Suprapubic skin (tissue), 4 donors: ENCODE data around the gene TUBGCP6. TPM values are rescaled to one million over a fixed set of nuclear protein-coding genes. Genes with fewer than 3 reads are reported as not detected.
"Not testable (repeated sequence)": the region's sequence is repeated elsewhere in the genome, so short reads cannot be mapped to it uniquely, and the experiment has no call there.

Source experiments
- DNase-seq, 2 donors: peaks; one replicate each; pipeline ENCODE4 v3.0.0-alpha.2; 2019; ENCODE audit warnings: low spot score in 2 of 2
- H3K27ac ChIP-seq: fragments of 200-600 bp; sonication (generic); one replicate; pipeline ENCODE4 v1.5.1; 2019
- H3K27me3 ChIP-seq: fragments of 200-600 bp; sonication (generic); one replicate; pipeline ENCODE4 v1.5.1; 2019
- H3K36me3 ChIP-seq: fragments of 200-600 bp; sonication (generic); one replicate; pipeline ENCODE4 v1.5.1; 2019
- H3K4me1 ChIP-seq: fragments of 200-600 bp; sonication (generic); one replicate; pipeline ENCODE4 v1.5.1; 2019
- H3K4me3 ChIP-seq: fragments of 200-600 bp; sonication (generic); one replicate; pipeline ENCODE4 v1.5.1; 2019; ENCODE audit warnings: mild to moderate bottlenecking
- H3K9me3 ChIP-seq: fragments of 200-600 bp; sonication (generic); one replicate; pipeline ENCODE4 v1.5.1; 2019
- EP300 ChIP-seq: sonication (generic); formaldehyde crosslinking; IDR thresholded peaks from one replicate; pipeline ENCODE4 v1.6.1; 2017; ENCODE audit warnings: antibody characterized with exemption
- POLR2A ChIP-seq, 2 donors: fragments of 450-650 bp; IDR thresholded peaks; one replicate each; pipeline ENCODE4 v1.6.1; 2017; ENCODE audit warnings: antibody characterized with exemption in 2 of 2, mild to moderate bottlenecking in 2 of 2, moderate library complexity in 2 of 2
- POLR2AphosphoS5 ChIP-seq, 3 donors: sonication (generic); formaldehyde crosslinking; IDR thresholded peaks; one replicate each; pipeline ENCODE4 v1.6.1; 2017; ENCODE audit warnings: antibody characterized with exemption in 3 of 3
- WGBS: methylation state at CpG from one replicate; pipeline ENCODE4 v1.1.5; 2018; 5-methylcytosine and 5-hydroxymethylcytosine counted together
- total RNA-seq, 4 donors: library from RNA; depleted of rRNA; stranded (reverse); fragments of >200 nt; gene quantifications; one replicate each; pipeline ENCODE4 v1.1.0, GENCODE V29; 2016
- TF ChIP-seq, protein P1 (sequence below), 2 donors: fragments of 200-600 bp in 1 of 2; fragments of 450-650 bp in 1 of 2; sonication (generic) in 1 of 2; IDR thresholded peaks; one replicate each; pipeline ENCODE4 v1.5.1; 2016 to 2019; ENCODE audit warnings: antibody characterized with exemption in 2 of 2, mild to moderate bottlenecking in 1 of 2, moderate library complexity in 1 of 2

Gene TUBGCP6
- total RNA-seq, 4 donors from 2014 or later: 43.0 to 113 (median 69.7) TPM

DNA sequence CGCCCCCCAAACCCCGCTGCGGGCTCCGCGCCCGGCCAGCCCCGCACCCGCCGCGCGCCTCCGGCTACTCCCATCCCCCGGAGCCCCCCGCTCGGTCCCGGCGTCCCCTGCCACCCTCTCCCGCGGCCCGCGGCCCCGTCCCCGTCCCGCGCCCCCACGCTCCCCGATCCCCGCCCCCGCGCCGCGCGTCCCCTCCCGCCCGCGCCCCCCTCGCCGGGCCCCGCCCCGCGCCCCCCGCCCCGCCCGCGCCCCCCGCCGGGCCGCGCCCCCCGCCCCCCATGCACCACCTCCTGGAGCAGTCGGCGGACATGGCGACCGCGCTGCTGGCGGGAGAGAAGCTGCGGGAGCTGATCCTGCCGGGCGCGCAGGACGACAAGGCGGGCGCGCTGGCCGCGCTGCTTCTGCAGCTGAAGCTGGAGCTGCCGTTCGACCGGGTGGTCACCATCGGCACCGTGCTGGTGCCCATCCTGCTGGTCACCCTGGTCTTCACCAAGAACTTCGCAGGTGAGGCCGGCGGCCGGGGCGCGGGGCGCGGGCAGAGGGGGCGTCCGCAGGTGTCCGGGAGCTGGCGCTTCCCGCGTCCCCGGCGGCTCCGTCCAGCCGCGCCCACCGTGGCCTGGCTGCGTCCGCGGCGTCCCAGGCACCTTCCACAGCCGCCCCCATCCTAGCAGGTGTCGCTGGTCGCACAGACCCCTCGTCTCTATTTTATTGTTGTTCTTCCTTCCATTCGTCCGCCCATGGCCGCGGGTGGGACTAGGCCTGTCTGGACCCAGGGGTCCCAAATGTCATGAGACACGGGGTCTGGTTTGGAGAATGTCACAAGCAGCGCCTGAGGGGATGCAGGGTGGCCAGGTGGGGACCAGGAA, 74.1 kb downstream of the TUBGCP6 start, which contains the start of gene PANX2:
PANX2 (plus strand) TSS at position 279 of the 866 bp plus-strand sequence; CDS start at position 279, 0 bp downstream.
- TF ChIP-seq EP300: no peak
- H3K36me3 ChIP-seq: no peaks in the 10 kb centered on the region
- no peak for DNase-seq
- 34% methylated on average over 26 of the region's 105 CpGs for WGBS
- peaks cover 18% of the 10 kb centered on the region for H3K4me1 ChIP-seq
- H3K27me3 ChIP-seq: peaks cover 38% of the 10 kb centered on the region
- peak within 1 kb of the TSS; percentile 72 for H3K4me3 ChIP-seq
- no peak within 1 kb of the TSS for H3K27ac ChIP-seq
- no peaks in the 10 kb centered on the region for H3K9me3 ChIP-seq

DNA sequence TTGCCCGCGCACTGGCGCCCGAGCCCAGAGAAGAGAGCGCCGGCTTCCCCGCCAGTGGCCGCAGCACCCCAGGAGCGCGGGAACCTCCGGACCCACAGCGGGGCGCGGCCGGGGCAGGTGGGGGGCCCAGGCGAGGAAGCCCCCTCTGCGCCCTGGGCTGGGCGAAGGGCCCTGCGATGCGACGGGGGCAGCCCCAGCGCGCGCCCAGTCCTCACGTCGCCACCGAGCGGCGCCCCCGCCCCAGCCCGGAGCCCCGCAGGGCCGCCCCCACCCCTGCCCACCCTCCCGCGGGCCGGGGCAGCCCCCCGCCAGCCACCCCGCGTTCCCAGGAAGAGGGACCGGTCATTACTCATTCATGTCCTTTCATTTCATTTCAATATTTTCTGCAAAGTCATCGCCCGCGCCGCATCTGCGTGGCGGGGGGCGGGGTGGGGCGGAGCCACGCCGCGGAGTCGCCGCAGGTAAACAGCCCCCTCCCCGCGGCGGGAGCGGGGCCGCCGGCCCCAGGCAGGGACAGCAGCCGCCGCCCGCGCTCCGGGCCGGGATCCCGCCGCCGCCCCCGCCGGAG, 75.0 kb downstream of the TUBGCP6 start:
- Histone ChIP-seq H3K36me3 (no peaks in the 10 kb centered on the region), H3K9me3 (no peaks in the 10 kb centered on the region), H3K4me3 (peak overlapping the region; percentile 72), H3K27ac (no peak overlapping the region), H3K4me1 (peaks cover 18% of the 10 kb centered on the region), H3K27me3 (peaks cover 37% of the 10 kb centered on the region)
- WGBS: 0% methylated on average over 17 of the region's 70 CpGs
- TF ChIP-seq, protein P1, sequence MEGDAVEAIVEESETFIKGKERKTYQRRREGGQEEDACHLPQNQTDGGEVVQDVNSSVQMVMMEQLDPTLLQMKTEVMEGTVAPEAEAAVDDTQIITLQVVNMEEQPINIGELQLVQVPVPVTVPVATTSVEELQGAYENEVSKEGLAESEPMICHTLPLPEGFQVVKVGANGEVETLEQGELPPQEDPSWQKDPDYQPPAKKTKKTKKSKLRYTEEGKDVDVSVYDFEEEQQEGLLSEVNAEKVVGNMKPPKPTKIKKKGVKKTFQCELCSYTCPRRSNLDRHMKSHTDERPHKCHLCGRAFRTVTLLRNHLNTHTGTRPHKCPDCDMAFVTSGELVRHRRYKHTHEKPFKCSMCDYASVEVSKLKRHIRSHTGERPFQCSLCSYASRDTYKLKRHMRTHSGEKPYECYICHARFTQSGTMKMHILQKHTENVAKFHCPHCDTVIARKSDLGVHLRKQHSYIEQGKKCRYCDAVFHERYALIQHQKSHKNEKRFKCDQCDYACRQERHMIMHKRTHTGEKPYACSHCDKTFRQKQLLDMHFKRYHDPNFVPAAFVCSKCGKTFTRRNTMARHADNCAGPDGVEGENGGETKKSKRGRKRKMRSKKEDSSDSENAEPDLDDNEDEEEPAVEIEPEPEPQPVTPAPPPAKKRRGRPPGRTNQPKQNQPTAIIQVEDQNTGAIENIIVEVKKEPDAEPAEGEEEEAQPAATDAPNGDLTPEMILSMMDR (IDR thresholded peaks at IDR 0.05): no peak
- TF ChIP-seq POLR2A (IDR thresholded peaks at IDR 0.05) (no peak), POLR2AphosphoS5 (IDR thresholded peaks at IDR 0.05) (no peak), EP300 (no peak)
- no peak for DNase-seq

DNA sequence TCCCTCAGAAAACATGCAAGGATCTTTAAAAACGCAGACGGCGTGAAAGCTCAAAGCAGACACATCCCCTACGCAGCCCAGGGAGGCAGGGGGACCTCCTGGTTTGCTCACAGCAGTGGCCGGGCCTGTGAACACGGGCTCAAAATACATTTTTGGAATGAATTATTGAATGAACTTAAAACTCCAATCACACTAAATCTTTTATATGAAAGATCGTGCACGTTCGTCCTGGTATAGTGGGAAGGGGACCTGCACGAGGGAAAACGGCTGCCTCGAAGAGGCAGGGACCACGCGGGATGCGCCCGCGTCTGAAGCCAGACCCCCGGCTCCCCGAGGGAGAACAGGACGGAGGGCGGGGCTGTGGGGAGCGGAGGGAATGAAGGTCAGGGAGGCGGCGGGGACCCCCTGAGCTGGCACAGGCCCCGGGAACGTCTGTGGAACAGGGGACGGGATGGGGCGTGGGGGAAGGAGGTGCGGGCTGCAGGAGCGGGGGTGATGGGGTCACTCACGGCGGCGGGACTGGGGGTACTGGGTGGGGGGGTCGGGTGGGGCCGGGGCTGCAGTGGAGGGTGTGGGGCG, 75.6 kb downstream of the TUBGCP6 start:
- Histone ChIP-seq H3K9me3 (no peaks in the 10 kb centered on the region), H3K4me3 (peak overlapping the region; percentile 72), H3K4me1 (peaks cover 18% of the 10 kb centered on the region), H3K36me3 (no peaks in the 10 kb centered on the region), H3K27me3 (peaks cover 32% of the 10 kb centered on the region), H3K27ac (no peak overlapping the region)
- DNase-seq: peak in 1 of 2 donors; percentile 55
- 23% methylated on average over 29 of the region's 36 CpGs for WGBS
- no peak for TF ChIP-seq POLR2A (IDR thresholded peaks at IDR 0.05)

DNA sequence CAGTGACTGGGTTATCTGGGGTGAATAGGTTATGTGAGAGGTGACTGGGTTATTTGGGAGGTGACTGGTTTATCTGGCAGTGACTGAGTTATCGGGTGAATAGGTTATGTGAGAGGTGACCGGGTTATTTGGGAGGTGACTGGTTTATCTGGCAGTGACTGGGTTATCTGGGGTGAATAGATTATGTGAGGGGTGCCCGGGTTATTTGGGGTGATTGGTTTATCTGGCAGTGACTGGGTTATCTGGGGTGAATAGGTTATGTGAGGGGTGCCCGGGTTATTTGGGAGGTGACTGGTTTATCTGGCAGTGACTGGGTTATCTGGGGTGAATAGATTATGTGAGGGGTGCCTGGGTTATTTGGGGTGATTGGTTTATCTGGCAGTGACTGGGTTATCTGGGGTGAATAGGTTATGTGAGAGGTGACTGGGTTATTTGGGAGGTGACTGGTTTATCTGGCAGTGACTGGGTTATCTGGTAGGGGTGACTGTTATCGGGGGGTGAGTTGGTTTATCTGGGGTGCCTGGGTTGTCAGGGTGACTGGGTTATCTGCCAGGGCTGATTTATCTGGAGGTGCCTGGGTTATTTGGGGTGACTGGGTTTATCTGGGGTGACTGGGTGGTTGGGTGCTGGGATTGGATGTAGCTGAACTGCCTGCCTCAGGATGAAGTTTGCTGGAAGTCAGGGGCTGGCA, 76.2 kb downstream of the TUBGCP6 start:
- not testable (repeated sequence) for H3K9me3 ChIP-seq, H3K4me3 ChIP-seq, H3K27ac ChIP-seq, DNase-seq, H3K36me3 ChIP-seq
- Histone ChIP-seq H3K4me1 (peaks cover 18% of the 10 kb centered on the region), H3K27me3 (peaks cover 28% of the 10 kb centered on the region)
- 75% methylated on average over 5 of the region's 5 CpGs for WGBS

DNA sequence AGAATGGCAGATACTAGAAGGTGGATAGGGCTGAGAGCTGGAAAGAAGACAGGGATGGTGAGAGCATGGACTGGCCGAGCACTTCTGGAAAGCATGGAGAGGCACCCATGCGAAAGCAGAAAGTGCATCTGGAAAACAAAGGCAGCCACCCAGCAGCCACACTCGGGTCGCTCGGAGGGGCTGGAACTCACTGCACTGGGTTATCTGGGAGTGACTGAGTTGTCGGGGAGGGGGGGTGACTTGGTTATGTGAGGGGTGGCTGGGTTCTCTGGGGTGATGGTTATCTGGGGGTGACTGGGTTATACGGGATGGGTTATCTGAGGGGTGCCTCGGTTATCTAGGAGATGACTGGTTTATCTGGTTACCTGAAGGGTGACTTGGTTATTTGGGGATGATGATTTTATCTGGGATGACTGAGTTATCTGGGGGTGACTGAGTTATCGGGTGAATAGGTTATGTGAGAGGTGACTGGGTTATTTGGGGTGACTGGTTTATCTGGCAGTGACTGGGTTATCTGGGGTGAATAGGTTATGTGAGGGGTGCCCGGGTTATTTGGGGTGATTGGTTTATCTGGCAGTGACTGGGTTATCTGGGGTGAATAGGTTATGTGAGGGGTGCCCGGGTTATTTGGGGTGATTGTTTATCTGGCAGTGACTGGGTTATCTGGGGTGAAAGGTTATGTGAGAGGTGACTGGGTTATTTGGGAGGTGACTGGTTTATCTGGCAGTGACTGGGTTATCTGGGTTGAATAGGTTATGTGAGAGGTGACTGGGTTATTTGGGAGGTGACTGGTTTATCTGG, 76.9 kb downstream of the TUBGCP6 start:
- no peak for DNase-seq
- WGBS: 58% methylated on average over 11 of the region's 11 CpGs
- peaks cover 18% of the 10 kb centered on the region for H3K4me1 ChIP-seq
- peaks cover 30% of the 10 kb centered on the region for H3K27me3 ChIP-seq
- no peaks in the 10 kb centered on the region for H3K36me3 ChIP-seq
- no peak overlapping the region for H3K4me3 ChIP-seq
- H3K27ac ChIP-seq: no peak overlapping the region
- H3K9me3 ChIP-seq: no peaks in the 10 kb centered on the region
- TF ChIP-seq POLR2A (IDR thresholded peaks at IDR 0.05) (no peak), EP300 (no peak), POLR2AphosphoS5 (IDR thresholded peaks at IDR 0.05) (no peak)

Other genes starting within 250 kb of the TUBGCP6 start
- not detected for gene IL17REL, start 232.3 kb downstream of the TUBGCP6 start, total RNA-seq
- not detected for gene TTLL8, start 186.7 kb downstream of the TUBGCP6 start, total RNA-seq
- gene MLC1, start 159.6 kb downstream of the TUBGCP6 start, total RNA-seq: 1 to 10 TPM in 1 of 4 donors, under 1 TPM in 3; 0.49 to 3.4 (median 0.70) TPM
- gene MOV10L1, start 155.0 kb downstream of the TUBGCP6 start, total RNA-seq: under 1 TPM in 2 of 4 donors, not detected in 2; 0.68 to 0.80 TPM
- 1 to 10 TPM; 1.2 to 2.8 (median 2.2) TPM for gene PANX2, start 74.3 kb downstream of the TUBGCP6 start, total RNA-seq
- 10 to 100 TPM; 35.7 to 78.2 (median 39.1) TPM for gene TRABD, start 59.1 kb downstream of the TUBGCP6 start, total RNA-seq
- gene SELENOO, start 44.0 kb downstream of the TUBGCP6 start, total RNA-seq: 10 to 100 TPM; 27.4 to 66.1 (median 36.1) TPM
- gene HDAC10, start 6.2 kb upstream of the TUBGCP6 start, total RNA-seq: 10 to 100 TPM; 43.1 to 93.7 (median 56.2) TPM
- gene MAPK12, start 16.7 kb upstream of the TUBGCP6 start, total RNA-seq: 1 to 10 TPM; 1.3 to 5.7 (median 3.3) TPM
- 1 to 10 TPM; 3.8 to 5.8 (median 4.5) TPM for gene MAPK11, start 25.4 kb upstream of the TUBGCP6 start, total RNA-seq
- 100 to 1,000 TPM; 117 to 231 (median 192) TPM for gene PLXNB2, start 62.6 kb upstream of the TUBGCP6 start, total RNA-seq
- 1 to 10 TPM; 3.3 to 5.4 (median 3.4) TPM for gene DENND6B, start 82.0 kb upstream of the TUBGCP6 start, total RNA-seq
- gene PPP6R2, start 98.3 kb upstream of the TUBGCP6 start, total RNA-seq: 10 to 100 TPM; 46.7 to 70.3 (median 64.6) TPM
- 100 to 1,000 TPM in 3 of 4 donors, 10 to 100 TPM in 1; 92.5 to 137 (median 115) TPM for gene SBF1, start 230.0 kb upstream of the TUBGCP6 start, total RNA-seq
- gene ADM2, start 236.5 kb upstream of the TUBGCP6 start, total RNA-seq: 1 to 10 TPM in 1 of 4 donors, under 1 TPM in 2, not detected in 1; 0.24 to 2.7 (median 0.30) TPM
- gene MIOX, start 241.8 kb upstream of the TUBGCP6 start, total RNA-seq: not detected